Raji (cell line): ENCODE measurements around the gene IQGAP2.

Experiments used
- POLR2A ChIP-seq: IDR thresholded peaks from 2 replicates; pipeline ENCODE4 v1.6.1; 2011; ENCODE audit warnings: low read depth, low read length, control low read depth; ENCODE audit not compliant: insufficient read depth

Gene IQGAP2

GRCh38 chr5:76720988-76721569 is 318.0 kb downstream of the IQGAP2 start:
- TF ChIP-seq POLR2A: no peak

- no peak for TF ChIP-seq POLR2A
Measured at GRCh38 chr5:76723266-76723665, 320.2 kb downstream of the IQGAP2 start.

GRCh38 chr5:76723906-76724305 is 320.8 kb downstream of the IQGAP2 start:
- TF ChIP-seq POLR2A: no peak

GRCh38 chr5:76724871-76725270 is 321.8 kb downstream of the IQGAP2 start:
- no peak for TF ChIP-seq POLR2A

- TF ChIP-seq POLR2A: no peak
Measured at GRCh38 chr5:76728965-76729364, 325.9 kb downstream of the IQGAP2 start.

- no peak for TF ChIP-seq POLR2A
Measured at GRCh38 chr5:76729373-76730290, 326.5 kb downstream of the IQGAP2 start.

- TF ChIP-seq POLR2A: no peak
Measured at GRCh38 chr5:76732405-76733048, 329.4 kb downstream of the IQGAP2 start.

GRCh38 chr5:76733049-76733417 is 329.9 kb downstream of the IQGAP2 start:
- no peak for TF ChIP-seq POLR2A

GRCh38 chr5:76735762-76736545 is 332.9 kb downstream of the IQGAP2 start:
- TF ChIP-seq POLR2A: no peak

GRCh38 chr5:76736679-76737556 is 333.8 kb downstream of the IQGAP2 start:
- TF ChIP-seq POLR2A: no peak

- no peak for TF ChIP-seq POLR2A
Measured at GRCh38 chr5:76737846-76738245, 334.8 kb downstream of the IQGAP2 start.

GRCh38 chr5:76742583-76742982 is 339.5 kb downstream of the IQGAP2 start:
- TF ChIP-seq POLR2A: no peak

GRCh38 chr5:76744632-76745031 is 341.5 kb downstream of the IQGAP2 start:
- no peak for TF ChIP-seq POLR2A

GRCh38 chr5:76745670-76746069 is 342.6 kb downstream of the IQGAP2 start:
- no peak for TF ChIP-seq POLR2A
